ENCODE measurements around the gene CDH1.

CDH1 gene

DNA sequence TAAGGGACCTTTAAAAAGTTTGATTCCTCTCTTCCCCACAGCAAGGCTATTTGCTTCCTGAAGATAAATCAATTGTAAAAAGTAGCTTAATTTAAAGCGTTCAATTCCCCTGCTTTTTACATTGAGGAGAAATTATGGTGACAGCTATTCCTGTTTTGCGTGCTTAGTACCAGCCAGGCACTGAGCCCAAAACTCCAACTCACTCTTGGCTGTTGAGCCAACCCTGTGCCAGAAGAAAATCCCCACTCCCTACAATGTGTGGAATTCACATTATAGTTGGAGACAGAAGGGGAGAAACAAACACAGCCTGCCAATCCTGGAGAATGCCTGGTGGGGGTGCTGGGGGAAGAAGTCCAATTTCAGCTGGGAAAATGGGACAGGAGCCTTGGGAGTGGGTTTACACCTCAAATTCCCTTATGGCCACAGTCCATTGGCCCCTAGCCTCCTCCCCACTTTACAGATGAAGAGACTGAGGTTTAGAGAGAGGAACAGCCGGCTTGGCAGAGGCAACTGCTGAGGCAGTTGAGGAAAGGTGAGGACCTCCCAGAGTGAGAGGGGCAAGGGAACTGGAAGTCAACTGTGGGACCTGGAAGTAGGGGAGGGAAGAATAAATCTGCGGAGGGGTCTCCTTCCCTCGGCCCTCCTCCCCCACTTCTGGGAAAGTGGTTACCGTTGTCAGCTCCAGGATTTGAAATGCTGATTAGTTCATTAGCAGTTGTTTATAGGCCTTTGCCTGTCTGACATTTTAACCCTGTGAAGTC lies 26.1 kb downstream of the CDH1 start:
- TF ChIP-seq CTCF (IDR thresholded peaks at IDR 0.05; ENCODE audit: extremely low read depth, missing control alignments): no peak
- DNase-seq (ENCODE audit: low spot score): no peak

DNA sequence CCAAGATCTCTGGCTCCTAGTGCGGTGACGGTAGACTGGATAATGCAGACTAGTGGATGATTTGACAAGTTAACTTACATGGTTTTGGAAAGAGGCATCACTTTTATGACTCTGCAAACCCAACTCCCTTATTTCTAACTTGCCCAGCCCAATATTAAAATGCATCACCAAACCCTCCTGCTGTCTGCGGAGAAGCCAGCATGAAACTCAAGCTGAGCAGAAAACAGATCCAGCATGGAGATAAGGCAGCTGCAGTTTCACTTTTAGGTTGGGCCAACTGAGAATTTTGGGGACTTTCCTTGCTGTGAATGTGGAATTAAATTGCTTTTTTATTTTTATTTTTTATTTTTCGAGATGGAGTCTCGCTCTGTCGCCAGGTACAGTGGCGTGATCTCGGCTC lies 27.8 kb downstream of the CDH1 start:
- DNase-seq (ENCODE audit: low spot score): no peak

DNA sequence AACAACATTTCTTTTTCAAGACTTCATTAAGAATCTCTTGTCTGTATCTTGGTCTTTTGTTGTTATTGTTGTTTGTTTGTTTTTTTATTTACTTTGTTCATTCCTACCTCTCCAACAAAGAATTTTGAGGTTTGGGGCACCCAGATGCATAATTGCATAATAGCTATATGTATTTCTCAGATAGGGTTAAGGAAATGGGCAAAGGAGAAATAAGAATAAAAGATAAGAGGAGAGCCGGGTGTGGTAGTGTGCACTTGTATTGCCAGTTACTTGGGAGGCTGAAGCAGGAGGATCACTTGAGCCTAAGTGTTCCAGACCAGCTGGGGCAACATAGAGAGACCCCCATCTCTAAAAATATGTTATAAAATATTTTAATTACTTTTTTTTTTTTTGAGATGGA lies 30.5 kb downstream of the CDH1 start:
- TF ChIP-seq CTCF (IDR thresholded peaks at IDR 0.05; ENCODE audit: extremely low read depth, missing control alignments): no peak
- no peak for DNase-seq (ENCODE audit: low spot score)

More for the DNA sequence above, 27.8 kb downstream of the CDH1 start:
- no peak for TF ChIP-seq CTCF (IDR thresholded peaks at IDR 0.05; ENCODE audit: extremely low read depth, missing control alignments)

DNA sequence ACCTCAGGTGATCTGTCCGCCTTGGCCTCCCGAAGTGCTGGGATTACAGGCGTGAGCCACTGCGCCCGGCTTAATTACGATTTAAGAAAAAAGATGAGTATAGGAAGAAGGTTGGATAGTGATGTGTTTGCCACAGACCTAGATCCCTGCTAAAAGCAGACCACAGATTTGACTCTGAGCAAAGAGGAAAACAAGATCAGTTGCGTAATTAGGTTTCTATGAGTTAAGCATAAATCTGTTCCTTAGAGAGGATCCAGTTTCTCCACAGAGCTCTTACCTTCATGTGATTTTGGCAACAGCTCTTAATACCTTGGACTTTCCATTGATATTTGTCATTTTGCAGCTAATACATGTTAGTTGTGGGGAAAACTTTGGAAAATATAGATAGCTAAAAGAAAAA lies 31.1 kb downstream of the CDH1 start:
- no peak for TF ChIP-seq CTCF (IDR thresholded peaks at IDR 0.05; ENCODE audit: extremely low read depth, missing control alignments)
- no peak for DNase-seq (ENCODE audit: low spot score)

GRCh38 chr16:68768771-68769170 lies 31.7 kb downstream of the CDH1 start:
- no peak for TF ChIP-seq CTCF (IDR thresholded peaks at IDR 0.05; ENCODE audit: extremely low read depth, missing control alignments)
- DNase-seq (ENCODE audit: low spot score): no peak

- no peak for DNase-seq (ENCODE audit: low spot score)
These were observed 33.6 kb downstream of the CDH1 start for GRCh38 chr16:68770671-68771070.

More at GRCh38 chr16:68770671-68771070, 33.6 kb downstream of the CDH1 start:
- no peak for TF ChIP-seq CTCF (IDR thresholded peaks at IDR 0.05; ENCODE audit: extremely low read depth, missing control alignments)

Data from GM20000 (cell line).